ENCODE measurements around the gene CMA1.
"Not testable (repeated sequence)": the region's sequence is repeated elsewhere in the genome, so short reads cannot be mapped to it uniquely, and the experiment has no call there.

The CMA1 gene

GRCh38 chr14:24473211-24473610, 34.9 kb downstream of the CMA1 start:
- no peak for DNase-seq (ENCODE audit: low read depth, low spot score)
- H3K4me3 ChIP-seq (ENCODE audit: low read length), result no peak overlapping the region

- DNase-seq (ENCODE audit: low read depth, low spot score); H3K4me3 ChIP-seq (ENCODE audit: low read length): not testable (repeated sequence)
Measured at GRCh38 chr14:24470450-24470849, 37.6 kb downstream of the CMA1 start.

GRCh38 chr14:24465805-24466204, 42.3 kb downstream of the CMA1 start:
- DNase-seq (ENCODE audit: low read depth, low spot score), result no peak
- no peak overlapping the region for H3K4me3 ChIP-seq (ENCODE audit: low read length)

GRCh38 chr14:24465368-24465767, 42.7 kb downstream of the CMA1 start:
- H3K4me3 ChIP-seq (ENCODE audit: low read length), result no peak overlapping the region
- DNase-seq (ENCODE audit: low read depth, low spot score), result peak; percentile 92

GRCh38 chr14:24463884-24464785, 43.9 kb downstream of the CMA1 start:
- DNase-seq (ENCODE audit: low read depth, low spot score), result peak; percentile 57
- H3K4me3 ChIP-seq (ENCODE audit: low read length), result no peak overlapping the region

- peak; percentile 67 for DNase-seq (ENCODE audit: low read depth, low spot score)
Measured at GRCh38 chr14:24463017-24463883, 44.8 kb downstream of the CMA1 start.

GRCh38 chr14:24461336-24461735, 46.7 kb downstream of the CMA1 start:
- H3K4me3 ChIP-seq (ENCODE audit: low read length), result no peak overlapping the region
- no peak for DNase-seq (ENCODE audit: low read depth, low spot score)

More at GRCh38 chr14:24463017-24463883, 44.8 kb downstream of the CMA1 start:
- no peak overlapping the region for H3K4me3 ChIP-seq (ENCODE audit: low read length)

- H3K4me3 ChIP-seq (ENCODE audit: low read length), result no peak overlapping the region
- no peak for DNase-seq (ENCODE audit: low read depth, low spot score)
Measured at GRCh38 chr14:24459331-24459730, 48.7 kb downstream of the CMA1 start.

- DNase-seq (ENCODE audit: low read depth, low spot score), result no peak
- H3K4me3 ChIP-seq (ENCODE audit: low read length), result no peak overlapping the region
Measured at GRCh38 chr14:24458736-24459135, 49.3 kb downstream of the CMA1 start.

- DNase-seq (ENCODE audit: low read depth, low spot score), result peak; percentile 45
- no peak overlapping the region for H3K4me3 ChIP-seq (ENCODE audit: low read length)
Measured at GRCh38 chr14:24456980-24457379, 51.1 kb downstream of the CMA1 start.
